ENCODE measurements around the gene METTL14. TPM values are rescaled to one million over a fixed set of nuclear protein-coding genes. Genes with fewer than 3 reads are reported as not detected.

The METTL14 gene
- total RNA-seq, 1 experiment from 2014 or later, result 51.1 TPM

- Mint-ChIP-seq H3K4me3 (no peak overlapping the region), H3K36me3 (peaks cover 12% of the 10 kb centered on the region), H3K9me3 (no peaks in the 10 kb centered on the region), H3K4me1 (peaks cover 17% of the 10 kb centered on the region), H3K27ac (no peak overlapping the region), H3K27me3 (ENCODE audit: low read depth) (no peaks in the 10 kb centered on the region)
- DNase-seq (ENCODE audit: low spot score) (no peak), ATAC-seq (no peak)
- TF ChIP-seq ZNF423 (CRISPR knock-in tag; IDR thresholded peaks at IDR 0.05), result no peak
- TF ChIP-seq, protein P1, sequence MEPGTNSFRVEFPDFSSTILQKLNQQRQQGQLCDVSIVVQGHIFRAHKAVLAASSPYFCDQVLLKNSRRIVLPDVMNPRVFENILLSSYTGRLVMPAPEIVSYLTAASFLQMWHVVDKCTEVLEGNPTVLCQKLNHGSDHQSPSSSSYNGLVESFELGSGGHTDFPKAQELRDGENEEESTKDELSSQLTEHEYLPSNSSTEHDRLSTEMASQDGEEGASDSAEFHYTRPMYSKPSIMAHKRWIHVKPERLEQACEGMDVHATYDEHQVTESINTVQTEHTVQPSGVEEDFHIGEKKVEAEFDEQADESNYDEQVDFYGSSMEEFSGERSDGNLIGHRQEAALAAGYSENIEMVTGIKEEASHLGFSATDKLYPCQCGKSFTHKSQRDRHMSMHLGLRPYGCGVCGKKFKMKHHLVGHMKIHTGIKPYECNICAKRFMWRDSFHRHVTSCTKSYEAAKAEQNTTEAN (CRISPR knock-in tag; IDR thresholded peaks at IDR 0.05), result no peak
- no peak for TF ChIP-seq NFYB (CRISPR knock-in tag; conservative IDR thresholded peaks at IDR 0.05; ENCODE audit: low read depth)
- TF ChIP-seq EMX1 (CRISPR knock-in tag; IDR thresholded peaks at IDR 0.05), result no peak
- TF ChIP-seq MYBL2 (CRISPR knock-in tag; IDR thresholded peaks at IDR 0.05), result no peak
- no peak for TF ChIP-seq HMGA2 (CRISPR knock-in tag; IDR thresholded peaks at IDR 0.05)
- TF ChIP-seq ZNF121 (CRISPR knock-in tag; IDR thresholded peaks at IDR 0.05), result no peak
- TF ChIP-seq ZSCAN18 (CRISPR knock-in tag; IDR thresholded peaks at IDR 0.05), result no peak
- no peak for TF ChIP-seq MXD4 (CRISPR knock-in tag; IDR thresholded peaks at IDR 0.05; ENCODE audit: borderline replicate concordance)
- TF ChIP-seq TCF7 (CRISPR knock-in tag; IDR thresholded peaks at IDR 0.05; ENCODE audit: low read depth), result no peak
- no peak for TF ChIP-seq ZNF263 (CRISPR knock-in tag; IDR thresholded peaks at IDR 0.05; ENCODE audit: low read depth)
- TF ChIP-seq FOXP4 (CRISPR knock-in tag; IDR thresholded peaks at IDR 0.05), result no peak
- TF ChIP-seq CBFB (CRISPR knock-in tag; IDR thresholded peaks at IDR 0.05; ENCODE audit: low read depth), result no peak
- TF ChIP-seq, protein P2, sequence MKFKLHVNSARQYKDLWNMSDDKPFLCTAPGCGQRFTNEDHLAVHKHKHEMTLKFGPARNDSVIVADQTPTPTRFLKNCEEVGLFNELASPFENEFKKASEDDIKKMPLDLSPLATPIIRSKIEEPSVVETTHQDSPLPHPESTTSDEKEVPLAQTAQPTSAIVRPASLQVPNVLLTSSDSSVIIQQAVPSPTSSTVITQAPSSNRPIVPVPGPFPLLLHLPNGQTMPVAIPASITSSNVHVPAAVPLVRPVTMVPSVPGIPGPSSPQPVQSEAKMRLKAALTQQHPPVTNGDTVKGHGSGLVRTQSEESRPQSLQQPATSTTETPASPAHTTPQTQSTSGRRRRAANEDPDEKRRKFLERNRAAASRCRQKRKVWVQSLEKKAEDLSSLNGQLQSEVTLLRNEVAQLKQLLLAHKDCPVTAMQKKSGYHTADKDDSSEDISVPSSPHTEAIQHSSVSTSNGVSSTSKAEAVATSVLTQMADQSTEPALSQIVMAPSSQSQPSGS (CRISPR knock-in tag; IDR thresholded peaks at IDR 0.05; ENCODE audit: borderline replicate concordance, low read depth), result no peak
- TF ChIP-seq NR2C2 (CRISPR knock-in tag; IDR thresholded peaks at IDR 0.05), result no peak
- TF ChIP-seq CREM (CRISPR knock-in tag; IDR thresholded peaks at IDR 0.05), result no peak
- TF ChIP-seq TEAD1 (CRISPR knock-in tag; IDR thresholded peaks at IDR 0.05), result no peak
- no peak for TF ChIP-seq ZNF512 (CRISPR knock-in tag; IDR thresholded peaks at IDR 0.05; ENCODE audit: borderline replicate concordance)
- TF ChIP-seq, protein P3, sequence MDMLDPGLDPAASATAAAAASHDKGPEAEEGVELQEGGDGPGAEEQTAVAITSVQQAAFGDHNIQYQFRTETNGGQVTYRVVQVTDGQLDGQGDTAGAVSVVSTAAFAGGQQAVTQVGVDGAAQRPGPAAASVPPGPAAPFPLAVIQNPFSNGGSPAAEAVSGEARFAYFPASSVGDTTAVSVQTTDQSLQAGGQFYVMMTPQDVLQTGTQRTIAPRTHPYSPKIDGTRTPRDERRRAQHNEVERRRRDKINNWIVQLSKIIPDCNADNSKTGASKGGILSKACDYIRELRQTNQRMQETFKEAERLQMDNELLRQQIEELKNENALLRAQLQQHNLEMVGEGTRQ (CRISPR knock-in tag; IDR thresholded peaks at IDR 0.05), result no peak
- no peak for TF ChIP-seq ZNF219 (CRISPR knock-in tag; IDR thresholded peaks at IDR 0.05; ENCODE audit: borderline replicate concordance)
- ChIA-PET POLR2A (no interaction called here), CTCF (interaction anchor here (0.6 to 1.0 kb wide), 2 partner anchors 13 to 252 kb away, joined by 3 read pairs; no protein-coding TSS in a partner anchor)
Measured at GRCh38 chr4:118759481-118759880, 74.3 kb downstream of the METTL14 start.

All from WTC11 (cell line).